ENCODE data around the gene CHD1.

Gene CHD1

GRCh38 chr5:98810206-98810605, 118.6 kb downstream of the CHD1 start:
- Histone ChIP-seq H3F3A (ENCODE audit: low read depth) (no peaks in the 10 kb centered on the region), H3K9me3 (ENCODE audit: insufficient read depth, low read depth, low read length) (no peaks in the 10 kb centered on the region)
- TF ChIP-seq CTCF (conservative IDR thresholded peaks at IDR 0.05; ENCODE audit: low read length) (no peak), EZH2phosphoT487 (IDR thresholded peaks at IDR 0.05; ENCODE audit: borderline replicate concordance) (no peak)

GRCh38 chr5:98807806-98808205, 121.0 kb downstream of the CHD1 start:
- no peak overlapping the region for H3K4me3 ChIP-seq (ENCODE audit: low read length, poor library complexity, severe bottlenecking)
- no peaks in the 10 kb centered on the region for H3K27me3 ChIP-seq (ENCODE audit: insufficient read depth, low read length, poor library complexity, severe bottlenecking)
- H3K9ac ChIP-seq (ENCODE audit: low read depth, low read length, poor library complexity, severe bottlenecking), result no peak overlapping the region
- H3K4me1 ChIP-seq (ENCODE audit: insufficient read depth, low read length, poor library complexity, severe bottlenecking), result no peaks in the 10 kb centered on the region
- no peak overlapping the region for H2AFZ ChIP-seq (ENCODE audit: low read length)
- TF ChIP-seq EZH2phosphoT487 (IDR thresholded peaks at IDR 0.05; ENCODE audit: borderline replicate concordance) (no peak), CTCF (conservative IDR thresholded peaks at IDR 0.05; ENCODE audit: low read length) (no peak)
- H3K9me2 ChIP-seq (replicated peaks; ENCODE audit: low read depth, low read length), result no peaks in the 10 kb centered on the region
- H3K4me2 ChIP-seq (ENCODE audit: low read depth, low read length, poor library complexity, severe bottlenecking), result no peak overlapping the region
- no peaks in the 10 kb centered on the region for H3F3A ChIP-seq (ENCODE audit: low read depth)
- no peaks in the 10 kb centered on the region for H3K9me3 ChIP-seq (ENCODE audit: insufficient read depth, low read depth, low read length)
- no peaks in the 10 kb centered on the region for H3K36me3 ChIP-seq (ENCODE audit: insufficient read depth, low read length)
- H3K79me2 ChIP-seq (ENCODE audit: insufficient read depth, low read length), result no peaks in the 10 kb centered on the region
- H4K20me1 ChIP-seq (ENCODE audit: insufficient read depth, low read length, poor library complexity, severe bottlenecking), result no peaks in the 10 kb centered on the region

More at GRCh38 chr5:98810206-98810605, 118.6 kb downstream of the CHD1 start:
- Histone ChIP-seq H2AFZ (ENCODE audit: low read length) (no peak overlapping the region), H3K4me2 (ENCODE audit: low read depth, low read length, poor library complexity, severe bottlenecking) (no peak overlapping the region), H4K20me1 (ENCODE audit: insufficient read depth, low read length, poor library complexity, severe bottlenecking) (no peaks in the 10 kb centered on the region), H3K9me2 (replicated peaks; ENCODE audit: low read depth, low read length) (no peaks in the 10 kb centered on the region), H3K27me3 (ENCODE audit: insufficient read depth, low read length, poor library complexity, severe bottlenecking) (no peaks in the 10 kb centered on the region), H3K79me2 (ENCODE audit: insufficient read depth, low read length) (no peaks in the 10 kb centered on the region), H3K4me3 (ENCODE audit: low read length, poor library complexity, severe bottlenecking) (no peak overlapping the region), H3K4me1 (ENCODE audit: insufficient read depth, low read length, poor library complexity, severe bottlenecking) (no peaks in the 10 kb centered on the region), H3K36me3 (ENCODE audit: insufficient read depth, low read length) (no peaks in the 10 kb centered on the region), H3K9ac (ENCODE audit: low read depth, low read length, poor library complexity, severe bottlenecking) (no peak overlapping the region)

GRCh38 chr5:98805070-98805469, 123.7 kb downstream of the CHD1 start:
- Histone ChIP-seq H3K9me2 (replicated peaks; ENCODE audit: low read depth, low read length) (no peaks in the 10 kb centered on the region), H3K36me3 (ENCODE audit: insufficient read depth, low read length) (no peaks in the 10 kb centered on the region), H3K4me2 (ENCODE audit: low read depth, low read length, poor library complexity, severe bottlenecking) (no peak overlapping the region), H3K79me2 (ENCODE audit: insufficient read depth, low read length) (no peaks in the 10 kb centered on the region), H3K4me3 (ENCODE audit: low read length, poor library complexity, severe bottlenecking) (no peak overlapping the region), H2AFZ (ENCODE audit: low read length) (no peak overlapping the region), H3K9ac (ENCODE audit: low read depth, low read length, poor library complexity, severe bottlenecking) (no peak overlapping the region), H3K27me3 (ENCODE audit: insufficient read depth, low read length, poor library complexity, severe bottlenecking) (no peaks in the 10 kb centered on the region), H3K9me3 (ENCODE audit: insufficient read depth, low read depth, low read length) (no peaks in the 10 kb centered on the region), H4K20me1 (ENCODE audit: insufficient read depth, low read length, poor library complexity, severe bottlenecking) (no peaks in the 10 kb centered on the region), H3F3A (ENCODE audit: low read depth) (no peaks in the 10 kb centered on the region), H3K4me1 (ENCODE audit: insufficient read depth, low read length, poor library complexity, severe bottlenecking) (no peaks in the 10 kb centered on the region)
- TF ChIP-seq CTCF (conservative IDR thresholded peaks at IDR 0.05; ENCODE audit: low read length), result no peak
- TF ChIP-seq EZH2phosphoT487 (IDR thresholded peaks at IDR 0.05; ENCODE audit: borderline replicate concordance), result no peak
